Fibroblast of lung (primary cell): ENCODE data around the gene RERE. TPM values are rescaled to one million over a fixed set of nuclear protein-coding genes. Genes with fewer than 3 reads are reported as not detected.

Experiments
- DNase-seq, 2 donors: peaks; one replicate each; pipeline versions ENCODE4 v3.0.0 to v3.0.0-alpha.2; 2010; ENCODE audit warnings: low read depth in 2 of 2
- H2AFZ ChIP-seq: 2 replicates; pipeline ENCODE4 v1.5.1; 2012; ENCODE audit warnings: low read length, control low read depth, inconsistent platforms
- H3K27ac ChIP-seq: 2 replicates; pipeline ENCODE4 v1.5.1; 2011; ENCODE audit warnings: low read length, control low read depth; ENCODE audit not compliant: insufficient read depth
- H3K27me3 ChIP-seq: 2 replicates; pipeline ENCODE4 v1.5.1; 2011; ENCODE audit warnings: mild to moderate bottlenecking, low read length; ENCODE audit not compliant: control insufficient read depth, insufficient read depth
- H3K36me3 ChIP-seq: 2 replicates; pipeline ENCODE4 v1.5.1; 2011; ENCODE audit warnings: low read length; ENCODE audit not compliant: control insufficient read depth, insufficient read depth
- H3K4me1 ChIP-seq: 2 replicates; pipeline ENCODE4 v1.5.1; 2011; ENCODE audit warnings: low read length; ENCODE audit not compliant: control insufficient read depth, insufficient read depth; ENCODE audit errors: extremely low read depth
- H3K4me2 ChIP-seq: 2 replicates; pipeline ENCODE4 v1.5.1; 2011; ENCODE audit warnings: low read length, control low read depth; ENCODE audit not compliant: insufficient read depth; ENCODE audit errors: extremely low read depth
- H3K4me3 ChIP-seq, 4 experiments: fragments of 200-600 bp in 1 of 4; sonication (generic) in 1 of 4; replicated peaks in 1 of 4; 2 replicates each; pipeline ENCODE4 v1.5.1; 2011 to 2016; ENCODE audit warnings: low read length in 4 of 4, low read depth in 3 of 4, mild to moderate bottlenecking in 3 of 4, control low read depth in 2 of 4, inconsistent platforms in 1 of 4, mixed read lengths in 1 of 4; ENCODE audit not compliant: insufficient read depth in 1 of 4; ENCODE audit errors: control extremely low read depth in 1 of 4
- H3K79me2 ChIP-seq: 2 replicates; pipeline ENCODE4 v1.5.1; 2012; ENCODE audit warnings: mild to moderate bottlenecking, low read length, inconsistent platforms; ENCODE audit not compliant: control insufficient read depth, insufficient read depth
- H3K9ac ChIP-seq: 2 replicates; pipeline ENCODE4 v1.5.1; 2011; ENCODE audit warnings: mild to moderate bottlenecking, low read length, control low read depth; ENCODE audit not compliant: insufficient read depth
- H3K9me3 ChIP-seq: 2 replicates; pipeline ENCODE4 v1.5.1; 2012; ENCODE audit warnings: low read depth, low read length; ENCODE audit not compliant: control insufficient read depth, insufficient read depth
- H4K20me1 ChIP-seq: 2 replicates; pipeline ENCODE4 v1.5.1; 2011; ENCODE audit warnings: low read length; ENCODE audit not compliant: control insufficient read depth, insufficient read depth; ENCODE audit errors: extremely low read depth
- CTCF ChIP-seq, 2 donors: IDR thresholded peaks in 1 of 2; conservative IDR thresholded peaks in 1 of 2; 1 replicate in 1 of 2; 2 replicates in 1 of 2; pipeline ENCODE4 v1.5.1; 2011 to 2012; ENCODE audit warnings: low read length in 2 of 2, control low read depth in 1 of 2, inconsistent platforms in 1 of 2, low read depth in 1 of 2, mild to moderate bottlenecking in 1 of 2
- EZH2 ChIP-seq: IDR thresholded peaks from 2 replicates; pipeline ENCODE4 v1.5.1; 2012; ENCODE audit warnings: low read length, control low read depth, mild to moderate bottlenecking; ENCODE audit errors: missing control alignments
- polyA plus RNA-seq, 2 donors: library from polyadenylated mRNA; depleted of rRNA in 1 of 2; stranded (reverse) in 1 of 2; unstranded in 1 of 2; fragments of >200 nt; gene quantifications; 2 replicates each; pipeline ENCODE4 v1.2.1, GENCODE V29; 2011 to 2012; ENCODE audit warnings: missing spikeins in 1 of 2
- total RNA-seq: library from RNA; depleted of rRNA; stranded (reverse); fragments of >200 nt; gene quantifications from 2 replicates; pipeline ENCODE4 v1.2.1, GENCODE V29; 2014

RERE gene
- total and polyA plus RNA-seq, 2 donors (not counting 1 experiment from before 2014, with no cell fraction given), result 3.7 to 51.0 TPM

GRCh38 chr1:8681911-8682310 is 135.5 kb downstream of the RERE start:
- H3K4me2 ChIP-seq, result no peak overlapping the region
- H3K9me3 ChIP-seq, result no peaks in the 10 kb centered on the region
- no peaks in the 10 kb centered on the region for H3K4me1 ChIP-seq
- H3K4me3 ChIP-seq, result no peak overlapping the region
- no peak overlapping the region for H3K9ac ChIP-seq
- H2AFZ ChIP-seq, result no peak overlapping the region
- no peak for DNase-seq
- H3K79me2 ChIP-seq, result peaks cover 4% of the 10 kb centered on the region
- no peaks in the 10 kb centered on the region for H4K20me1 ChIP-seq
- no peaks in the 10 kb centered on the region for H3K36me3 ChIP-seq
- no peak overlapping the region for H3K27ac ChIP-seq
- TF ChIP-seq EZH2, result no peak
- TF ChIP-seq CTCF (conservative IDR thresholded peaks at IDR 0.05 in 1 of 2, IDR thresholded peaks at IDR 0.05 in 1 of 2; ENCODE audit: low read depth in 1 of 2, low read length in 2 of 2), result no peak
- H3K27me3 ChIP-seq, result no peaks in the 10 kb centered on the region

- Histone ChIP-seq H3K79me2 (peaks cover 4% of the 10 kb centered on the region), H3K4me2 (peak overlapping the region; percentile 86), H3K36me3 (no peaks in the 10 kb centered on the region), H3K27ac (peak overlapping the region; percentile 30), H2AFZ (no peak overlapping the region), H3K4me1 (no peaks in the 10 kb centered on the region), H3K27me3 (no peaks in the 10 kb centered on the region), H3K9ac (no peak overlapping the region), H3K4me3 (peak overlapping the region; percentile 23 to 44 (median 30)), H3K9me3 (no peaks in the 10 kb centered on the region), H4K20me1 (no peaks in the 10 kb centered on the region)
- DNase-seq, result no peak
- TF ChIP-seq CTCF (conservative IDR thresholded peaks at IDR 0.05 in 1 of 2, IDR thresholded peaks at IDR 0.05 in 1 of 2; ENCODE audit: low read depth in 1 of 2, low read length in 2 of 2) (no peak), EZH2 (no peak)
Measured at GRCh38 chr1:8680664-8681650, 136.5 kb downstream of the RERE start.

DNA sequence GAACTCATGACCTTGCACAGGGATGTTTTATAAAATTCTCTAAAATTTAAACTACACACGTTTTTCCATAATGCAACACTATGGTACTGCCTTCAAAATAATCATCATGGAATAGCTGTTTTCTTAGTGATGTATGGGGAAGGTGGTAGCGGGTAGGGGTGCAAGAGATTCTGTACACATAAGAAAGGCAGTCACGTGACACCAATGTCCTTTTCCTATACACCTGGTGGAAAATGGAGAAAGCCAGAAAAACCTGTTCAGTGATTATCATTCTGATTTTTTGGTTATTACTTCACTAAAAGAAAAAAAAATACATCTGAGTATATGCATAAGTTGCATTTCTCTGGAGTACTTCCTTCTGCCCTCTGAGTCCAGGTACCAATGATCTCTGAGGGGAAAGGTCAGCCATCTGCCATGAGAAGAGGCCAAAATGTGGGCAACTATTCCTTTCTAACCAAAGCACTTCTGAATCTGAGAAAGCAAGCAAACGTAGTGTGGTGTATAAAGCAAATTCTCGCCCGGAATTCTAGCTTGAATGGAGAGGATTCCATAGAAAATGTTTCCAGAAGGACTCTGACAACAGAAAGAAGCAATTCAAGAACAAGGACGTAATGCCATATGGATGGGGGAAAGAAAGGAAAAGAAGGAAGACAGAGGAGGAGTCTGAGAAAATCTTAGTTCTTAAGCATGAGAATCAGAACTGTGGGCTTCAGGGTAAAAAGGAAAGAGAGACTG is 137.3 kb downstream of the RERE start:
- TF ChIP-seq CTCF (conservative IDR thresholded peaks at IDR 0.05 in 1 of 2, IDR thresholded peaks at IDR 0.05 in 1 of 2; ENCODE audit: low read depth in 1 of 2, low read length in 2 of 2) (no peak), EZH2 (no peak)
- no peaks in the 10 kb centered on the region for H4K20me1 ChIP-seq
- DNase-seq, result no peak
- peak overlapping the region in 2 of 4 experiments; percentile 36 to 44 for H3K4me3 ChIP-seq
- H3K79me2 ChIP-seq, result peaks cover 4% of the 10 kb centered on the region
- no peak overlapping the region for H3K9ac ChIP-seq
- H3K4me2 ChIP-seq, result peak overlapping the region; percentile 86
- H3K27me3 ChIP-seq, result no peaks in the 10 kb centered on the region
- no peak overlapping the region for H2AFZ ChIP-seq
- H3K27ac ChIP-seq, result no peak overlapping the region
- no peaks in the 10 kb centered on the region for H3K9me3 ChIP-seq
- H3K36me3 ChIP-seq, result no peaks in the 10 kb centered on the region
- H3K4me1 ChIP-seq, result no peaks in the 10 kb centered on the region
